CD14-positive monocyte (primary cell): ENCODE data around the gene POU5F2. TPM values are rescaled to one million over a fixed set of nuclear protein-coding genes. Genes with fewer than 3 reads are reported as not detected.

Experiments used
- DNase-seq, 3 donors: peaks; one replicate each; pipeline ENCODE4 v3.0.0-alpha.2; 2011 to 2022
- H2AFZ ChIP-seq: 2 replicates; pipeline ENCODE4 v1.6.0; 2012; ENCODE audit warnings: mild to moderate bottlenecking, low read depth, low read length, inconsistent platforms; ENCODE audit not compliant: insufficient read depth, poor library complexity, severe bottlenecking
- H3K27ac ChIP-seq, 2 donors: 1 replicate in 1 of 2; 2 replicates in 1 of 2; pipeline ENCODE4 v1.5.1; 2012 to 2013; ENCODE audit warnings: low read length in 2 of 2, control low read depth in 1 of 2, inconsistent platforms in 1 of 2, low read depth in 1 of 2, mild to moderate bottlenecking in 1 of 2
- H3K27me3 ChIP-seq, 2 donors: one replicate each; pipeline versions ENCODE4 v1.6.0 to v1.6.1; 2011 to 2013; ENCODE audit warnings: low read length in 2 of 2; ENCODE audit not compliant: control insufficient read depth in 2 of 2, insufficient read depth in 2 of 2
- H3K36me3 ChIP-seq, 2 donors: replicated peaks in 1 of 2; 1 replicate in 1 of 2; 2 replicates in 1 of 2; pipeline versions ENCODE4 v1.5.1 to v1.6.1; 2012 to 2013; ENCODE audit warnings: low read length in 2 of 2, control low read depth in 1 of 2, inconsistent platforms in 1 of 2, mild to moderate bottlenecking in 1 of 2; ENCODE audit not compliant: insufficient read depth in 2 of 2, control insufficient read depth in 1 of 2
- H3K4me1 ChIP-seq, 2 donors: 1 replicate in 1 of 2; 2 replicates in 1 of 2; pipeline versions ENCODE4 v1.5.1 to v1.6.1; 2012 to 2013; ENCODE audit warnings: low read length in 2 of 2, control low read depth in 1 of 2, inconsistent platforms in 1 of 2, mild to moderate bottlenecking in 1 of 2, moderate library complexity in 1 of 2; ENCODE audit not compliant: insufficient read depth in 2 of 2, control insufficient read depth in 1 of 2
- H3K4me2 ChIP-seq: replicated peaks from 2 replicates; pipeline ENCODE3; 2012; ENCODE audit warnings: low read length, moderate library complexity, mild to moderate bottlenecking; ENCODE audit not compliant: poor library complexity, severe bottlenecking; ENCODE audit errors: extremely low read depth
- H3K4me3 ChIP-seq, 3 experiments: fragments of 200-600 bp in 1 of 3; sonication (generic) in 1 of 3; replicated peaks in 1 of 3; 1 replicate in 2 of 3; 2 replicates in 1 of 3; pipeline ENCODE4 v1.5.1; 2011 to 2013; ENCODE audit warnings: low read length in 3 of 3, mild to moderate bottlenecking in 3 of 3, control low read depth in 2 of 3, low read depth in 2 of 3, inconsistent platforms in 1 of 3, moderate library complexity in 1 of 3
- H3K79me2 ChIP-seq: 2 replicates; pipeline ENCODE4 v1.6.0; 2012; ENCODE audit warnings: mild to moderate bottlenecking, control low read depth, inconsistent platforms, low read length, moderate library complexity; ENCODE audit not compliant: insufficient read depth
- H3K9ac ChIP-seq: 2 replicates; pipeline ENCODE4 v1.6.0; 2017; ENCODE audit warnings: low read length, mild to moderate bottlenecking; ENCODE audit not compliant: insufficient read depth, poor library complexity, severe bottlenecking
- H3K9me3 ChIP-seq, 2 donors: replicated peaks in 1 of 2; 1 replicate in 1 of 2; 2 replicates in 1 of 2; pipeline versions ENCODE4 v1.5.1 to v1.6.1; 2012 to 2013; ENCODE audit warnings: low read length in 2 of 2, control low read depth in 1 of 2; ENCODE audit not compliant: control insufficient read depth in 1 of 2, insufficient read depth in 1 of 2
- H4K20me1 ChIP-seq: 2 replicates; pipeline ENCODE4 v1.6.0; 2012; ENCODE audit warnings: mild to moderate bottlenecking, low read length, control low read depth, moderate library complexity; ENCODE audit not compliant: insufficient read depth
- H3K27ac Mint-ChIP-seq, 7 donors: one replicate each; pipeline ENCODE4 v1.8.0; 2020; ENCODE audit warnings: mild to moderate bottlenecking in 7 of 7, mixed read lengths in 7 of 7, moderate library complexity in 6 of 7, inconsistent platforms in 2 of 7
- H3K27me3 Mint-ChIP-seq, 3 donors: one replicate each; pipeline ENCODE4 v1.8.0; 2021 to 2022; ENCODE audit warnings: low read depth in 3 of 3, mild to moderate bottlenecking in 3 of 3, mixed read lengths in 3 of 3, moderate library complexity in 3 of 3, inconsistent platforms in 1 of 3
- H3K36me3 Mint-ChIP-seq, 2 donors: one replicate each; pipeline ENCODE4 v1.8.0; 2020; ENCODE audit warnings: mixed read lengths in 2 of 2, inconsistent platforms in 1 of 2, mild to moderate bottlenecking in 1 of 2
- H3K4me1 Mint-ChIP-seq: one replicate; pipeline ENCODE4 v1.8.0; 2020; ENCODE audit warnings: mild to moderate bottlenecking, mixed read lengths
- H3K4me3 Mint-ChIP-seq, 2 donors: one replicate each; pipeline ENCODE4 v1.8.0; 2020; ENCODE audit warnings: mild to moderate bottlenecking in 2 of 2, mixed read lengths in 2 of 2, moderate library complexity in 1 of 2
- H3K9me3 Mint-ChIP-seq, 7 donors: one replicate each; pipeline ENCODE4 v1.8.0; 2020 to 2022; ENCODE audit warnings: mixed read lengths in 7 of 7, mild to moderate bottlenecking in 6 of 7, moderate library complexity in 6 of 7, inconsistent platforms in 2 of 7
- WGBS: methylation state at CpG from one replicate; pipeline ENCODE4 v1.1.5; 2013; ENCODE audit warnings: missing lambda C conversion rate; ENCODE audit not compliant: insufficient coverage; 5-methylcytosine and 5-hydroxymethylcytosine counted together
- intact Hi-C, 2 donors: fragments of 100-400 bp; cut with micrococcal nuclease; formaldehyde crosslinking; loops; one replicate each; pipeline versions ENCODE4 v1.15.0 to v1.15.1; 2023
- polyA minus RNA-seq: library from RNA; depleted of rRNA, polyadenylated mRNA; stranded (reverse); fragments of >200 nt; gene quantifications from 2 replicates; pipeline ENCODE4 v1.2.3, GENCODE V29; 2012
- polyA plus RNA-seq, 3 donors: library from polyadenylated mRNA; depleted of rRNA in 1 of 3; unstranded in 2 of 3; stranded (reverse) in 1 of 3; fragments of 300-500 nt in 2 of 3; fragments of >200 nt in 1 of 3; fragmentation: Illumina TruSeq in 2 of 3; gene quantifications; 1 replicate in 2 of 3; 2 replicates in 1 of 3; pipeline ENCODE4 v1.2.3, GENCODE V29; 2012 to 2021
- total RNA-seq, 12 experiments: library from RNA in 1 of 12; stranded (reverse) in 1 of 12; fragments of 120-200 nt in 1 of 12; gene quantifications; one replicate each; pipeline ENCODE4 v1.2.4 and lab custom pipeline; 2013 to 2026; ENCODE audit warnings: mixed read lengths in 6 of 12, inconsistent platforms in 1 of 12
- TF ChIP-seq, protein P1 (sequence below): fragments of 200-600 bp; IDR thresholded peaks from one replicate; pipeline ENCODE4 v1.8.0; 2022; ENCODE audit warnings: antibody characterized with exemption, mild to moderate bottlenecking

The POU5F2 gene, protein sequence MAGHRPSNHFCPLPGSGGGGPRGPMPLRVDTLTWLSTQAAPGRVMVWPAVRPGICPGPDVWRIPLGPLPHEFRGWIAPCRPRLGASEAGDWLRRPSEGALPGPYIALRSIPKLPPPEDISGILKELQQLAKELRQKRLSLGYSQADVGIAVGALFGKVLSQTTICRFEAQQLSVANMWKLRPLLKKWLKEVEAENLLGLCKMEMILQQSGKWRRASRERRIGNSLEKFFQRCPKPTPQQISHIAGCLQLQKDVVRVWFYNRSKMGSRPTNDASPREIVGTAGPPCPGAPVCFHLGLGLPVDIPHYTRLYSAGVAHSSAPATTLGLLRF
- 0.83 TPM for total RNA-seq (2013)
- polyA plus RNA-seq = under 1 TPM in 2 of 3 donors, not detected in 1; 0.04 to 0.05 TPM
- polyA minus RNA-seq = 0.72 and 0.97 TPM in 2 replicates
- 0.23 to 5.8 (median 2.9) reads per million in 11 experiments for total RNA-seq (lab: John Stamatoyannopoulos, UW)

DNA sequence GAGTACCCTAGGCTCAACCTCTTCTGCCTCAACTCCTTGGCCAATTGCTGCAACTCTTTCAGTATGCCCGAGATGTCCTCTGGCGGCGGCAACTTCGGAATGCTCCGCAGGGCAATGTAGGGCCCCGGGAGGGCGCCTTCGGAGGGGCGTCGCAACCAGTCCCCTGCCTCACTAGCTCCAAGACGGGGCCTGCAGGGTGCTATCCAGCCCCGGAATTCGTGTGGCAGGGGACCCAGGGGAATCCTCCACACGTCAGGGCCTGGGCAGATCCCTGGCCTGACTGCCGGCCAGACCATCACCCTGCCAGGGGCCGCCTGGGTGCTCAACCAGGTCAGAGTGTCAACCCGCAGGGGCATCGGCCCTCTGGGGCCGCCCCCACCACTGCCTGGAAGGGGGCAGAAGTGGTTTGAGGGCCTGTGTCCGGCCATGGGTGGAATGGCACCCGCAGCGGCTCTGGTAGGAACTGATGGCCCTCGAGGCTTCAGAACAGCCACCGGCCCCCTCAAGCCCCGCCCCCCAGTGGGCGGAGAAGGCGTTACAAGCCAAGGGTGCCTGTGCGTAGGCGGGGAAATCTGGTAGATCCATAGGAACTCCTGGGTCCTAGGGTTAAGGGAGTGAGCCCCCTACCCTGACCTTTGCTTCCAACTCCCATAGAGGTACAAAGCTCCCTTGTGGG lies at the start of gene POU5F2:
POU5F2 (minus strand) TSS at position 465 of the 676 bp plus-strand sequence; CDS start at position 428, 37 bp downstream.
- H3K4me2 ChIP-seq = no peak within 1 kb of the TSS
- peaks cover 21 to 27% of the 10 kb centered on the region in 2 donors for H3K36me3 Mint-ChIP-seq
- no peak within 1 kb of the TSS for H3K27ac ChIP-seq
- TF ChIP-seq, protein P1, sequence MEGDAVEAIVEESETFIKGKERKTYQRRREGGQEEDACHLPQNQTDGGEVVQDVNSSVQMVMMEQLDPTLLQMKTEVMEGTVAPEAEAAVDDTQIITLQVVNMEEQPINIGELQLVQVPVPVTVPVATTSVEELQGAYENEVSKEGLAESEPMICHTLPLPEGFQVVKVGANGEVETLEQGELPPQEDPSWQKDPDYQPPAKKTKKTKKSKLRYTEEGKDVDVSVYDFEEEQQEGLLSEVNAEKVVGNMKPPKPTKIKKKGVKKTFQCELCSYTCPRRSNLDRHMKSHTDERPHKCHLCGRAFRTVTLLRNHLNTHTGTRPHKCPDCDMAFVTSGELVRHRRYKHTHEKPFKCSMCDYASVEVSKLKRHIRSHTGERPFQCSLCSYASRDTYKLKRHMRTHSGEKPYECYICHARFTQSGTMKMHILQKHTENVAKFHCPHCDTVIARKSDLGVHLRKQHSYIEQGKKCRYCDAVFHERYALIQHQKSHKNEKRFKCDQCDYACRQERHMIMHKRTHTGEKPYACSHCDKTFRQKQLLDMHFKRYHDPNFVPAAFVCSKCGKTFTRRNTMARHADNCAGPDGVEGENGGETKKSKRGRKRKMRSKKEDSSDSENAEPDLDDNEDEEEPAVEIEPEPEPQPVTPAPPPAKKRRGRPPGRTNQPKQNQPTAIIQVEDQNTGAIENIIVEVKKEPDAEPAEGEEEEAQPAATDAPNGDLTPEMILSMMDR = no peak
- H3K4me1 ChIP-seq = no peaks in the 10 kb centered on the region
- H4K20me1 ChIP-seq = no peaks in the 10 kb centered on the region
- no peaks in the 10 kb centered on the region for H3K79me2 ChIP-seq
- H3K4me3 ChIP-seq = no peak within 1 kb of the TSS
- WGBS = over 99% methylated on average over 25 of the region's 29 CpGs
- peaks cover 3 to 21% (median 15%) of the 10 kb centered on the region in 7 donors for H3K9me3 Mint-ChIP-seq
- peaks cover 0 to 10% of the 10 kb centered on the region in 2 donors for H3K9me3 ChIP-seq
- peak within 1 kb of the TSS in 1 of 7 donors; percentile 19 for H3K27ac Mint-ChIP-seq
- DNase-seq = no peak
- no peaks in the 10 kb centered on the region for H3K36me3 ChIP-seq
- peaks cover 2% of the 10 kb centered on the region for H3K4me1 Mint-ChIP-seq
- no peak within 1 kb of the TSS for H3K9ac ChIP-seq
- H3K27me3 ChIP-seq = no peaks in the 10 kb centered on the region
- no peak within 1 kb of the TSS for H3K4me3 Mint-ChIP-seq
- peaks cover 0 to 2% (median 0%) of the 10 kb centered on the region in 3 donors for H3K27me3 Mint-ChIP-seq
- intact Hi-C loops = no loop called here
- no peak within 1 kb of the TSS for H2AFZ ChIP-seq

DNA sequence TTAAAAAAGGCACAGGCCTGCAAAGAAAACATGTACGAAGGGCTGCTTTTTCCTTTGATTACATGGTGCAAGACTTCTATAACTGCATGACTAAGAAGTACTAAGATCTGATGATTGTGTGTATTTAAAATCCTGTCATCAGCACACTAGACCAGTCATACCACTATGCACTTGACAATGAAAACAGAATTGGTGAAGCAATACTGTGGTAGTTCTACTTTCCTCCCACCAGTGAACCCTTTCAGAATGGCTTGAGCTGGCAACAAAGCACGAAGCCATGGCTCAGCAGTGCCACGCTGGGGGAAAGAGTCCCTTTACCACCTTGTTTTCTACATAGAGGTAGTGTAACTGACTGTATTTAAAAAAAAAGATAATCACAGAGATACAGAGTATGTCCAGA lies 49.0 kb upstream of the POU5F2 start:
- H3K9me3 Mint-ChIP-seq = no peaks in the 10 kb centered on the region
- H3K4me3 ChIP-seq = no peak overlapping the region
- H3K4me3 Mint-ChIP-seq = no peak overlapping the region
- no peaks in the 10 kb centered on the region for H4K20me1 ChIP-seq
- peaks cover 4% of the 10 kb centered on the region for H3K4me1 Mint-ChIP-seq
- TF ChIP-seq, protein P1 = no peak
- no peak overlapping the region for H3K4me2 ChIP-seq
- H3K36me3 Mint-ChIP-seq = peaks cover 11% of the 10 kb centered on the region in 2 donors
- H3K27me3 Mint-ChIP-seq = peaks cover 0 to 1% (median 1%) of the 10 kb centered on the region in 3 donors
- no peak overlapping the region for H2AFZ ChIP-seq
- DNase-seq = no peak
- no peaks in the 10 kb centered on the region for H3K27me3 ChIP-seq
- H3K9me3 ChIP-seq = no peaks in the 10 kb centered on the region
- no peak overlapping the region for H3K9ac ChIP-seq
- H3K36me3 ChIP-seq = no peaks in the 10 kb centered on the region
- WGBS = no CpG with 5 or more reads among the region's 3 CpGs
- intact Hi-C loops = no loop called here
- H3K27ac ChIP-seq = no peak overlapping the region
- H3K79me2 ChIP-seq = no peaks in the 10 kb centered on the region
- H3K4me1 ChIP-seq = no peaks in the 10 kb centered on the region
- H3K27ac Mint-ChIP-seq = no peak overlapping the region
